Suprapubic skin (tissue), 4 donors: ENCODE data around the gene TCHH. TPM values are rescaled to one million over a fixed set of nuclear protein-coding genes. Genes with fewer than 3 reads are reported as not detected.

ENCODE experiments used
- DNase-seq, 2 donors: peaks; one replicate each; pipeline ENCODE4 v3.0.0-alpha.2; 2019; ENCODE audit warnings: low spot score in 2 of 2
- H3K27ac ChIP-seq: fragments of 200-600 bp; sonication (generic); one replicate; pipeline ENCODE4 v1.5.1; 2019
- H3K27me3 ChIP-seq: fragments of 200-600 bp; sonication (generic); one replicate; pipeline ENCODE4 v1.5.1; 2019
- H3K36me3 ChIP-seq: fragments of 200-600 bp; sonication (generic); one replicate; pipeline ENCODE4 v1.5.1; 2019
- H3K4me1 ChIP-seq: fragments of 200-600 bp; sonication (generic); one replicate; pipeline ENCODE4 v1.5.1; 2019
- H3K4me3 ChIP-seq: fragments of 200-600 bp; sonication (generic); one replicate; pipeline ENCODE4 v1.5.1; 2019; ENCODE audit warnings: mild to moderate bottlenecking
- H3K9me3 ChIP-seq: fragments of 200-600 bp; sonication (generic); one replicate; pipeline ENCODE4 v1.5.1; 2019
- EP300 ChIP-seq: sonication (generic); formaldehyde crosslinking; IDR thresholded peaks from one replicate; pipeline ENCODE4 v1.6.1; 2017; ENCODE audit warnings: antibody characterized with exemption
- POLR2A ChIP-seq, 2 donors: fragments of 450-650 bp; IDR thresholded peaks; one replicate each; pipeline ENCODE4 v1.6.1; 2017; ENCODE audit warnings: antibody characterized with exemption in 2 of 2, mild to moderate bottlenecking in 2 of 2, moderate library complexity in 2 of 2
- POLR2AphosphoS5 ChIP-seq, 3 donors: sonication (generic); formaldehyde crosslinking; IDR thresholded peaks; one replicate each; pipeline ENCODE4 v1.6.1; 2017; ENCODE audit warnings: antibody characterized with exemption in 3 of 3
- WGBS: methylation state at CpG from one replicate; pipeline ENCODE4 v1.1.5; 2018; 5-methylcytosine and 5-hydroxymethylcytosine counted together
- total RNA-seq, 4 donors: library from RNA; depleted of rRNA; stranded (reverse); fragments of >200 nt; gene quantifications; one replicate each; pipeline ENCODE4 v1.1.0, GENCODE V29; 2016
- TF ChIP-seq, protein P1 (sequence below), 2 donors: fragments of 200-600 bp in 1 of 2; fragments of 450-650 bp in 1 of 2; sonication (generic) in 1 of 2; IDR thresholded peaks; one replicate each; pipeline ENCODE4 v1.5.1; 2016 to 2019; ENCODE audit warnings: antibody characterized with exemption in 2 of 2, mild to moderate bottlenecking in 1 of 2, moderate library complexity in 1 of 2

TCHH gene
- total RNA-seq, 4 donors from 2014 or later = 7.0 to 71.9 (median 37.2) TPM

DNA sequence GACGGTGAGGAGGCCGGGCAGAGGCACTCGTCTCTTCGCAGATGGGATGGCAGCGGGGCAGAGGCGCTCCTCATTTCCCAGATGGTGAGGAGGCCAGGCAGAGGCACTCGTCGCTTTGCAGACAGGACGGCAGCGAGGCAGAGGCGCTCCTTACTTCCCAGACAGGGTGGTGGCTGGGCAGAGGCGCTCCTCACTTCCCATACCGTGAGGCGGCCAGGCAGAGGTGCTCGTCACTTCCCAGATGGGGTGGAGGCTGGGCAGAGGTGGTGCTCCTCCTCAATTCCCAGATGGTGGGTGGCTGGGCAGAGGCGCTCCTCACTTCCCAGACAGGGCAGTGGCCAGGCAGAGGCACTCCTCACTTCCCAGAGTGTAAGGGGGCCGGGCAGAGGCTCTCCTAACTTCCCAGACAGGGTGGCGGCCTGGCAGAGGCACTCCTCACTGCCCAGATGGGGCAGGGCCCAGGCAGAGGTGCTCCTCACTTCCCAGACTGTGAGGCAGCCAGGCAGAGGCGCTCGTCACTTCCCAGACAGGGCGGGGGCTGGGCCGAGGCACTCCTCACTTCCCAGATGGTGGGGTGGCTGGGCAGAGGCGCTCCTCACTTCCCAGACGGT, 36.3 kb downstream of the TCHH start:
- H3K27me3 ChIP-seq = peaks cover 21% of the 10 kb centered on the region
- H3K4me1 ChIP-seq = no peaks in the 10 kb centered on the region
- no peak for TF ChIP-seq POLR2AphosphoS5 (IDR thresholded peaks at IDR 0.05)
- no peak for TF ChIP-seq EP300
- no peak for TF ChIP-seq POLR2A (IDR thresholded peaks at IDR 0.05)
- TF ChIP-seq, protein P1, sequence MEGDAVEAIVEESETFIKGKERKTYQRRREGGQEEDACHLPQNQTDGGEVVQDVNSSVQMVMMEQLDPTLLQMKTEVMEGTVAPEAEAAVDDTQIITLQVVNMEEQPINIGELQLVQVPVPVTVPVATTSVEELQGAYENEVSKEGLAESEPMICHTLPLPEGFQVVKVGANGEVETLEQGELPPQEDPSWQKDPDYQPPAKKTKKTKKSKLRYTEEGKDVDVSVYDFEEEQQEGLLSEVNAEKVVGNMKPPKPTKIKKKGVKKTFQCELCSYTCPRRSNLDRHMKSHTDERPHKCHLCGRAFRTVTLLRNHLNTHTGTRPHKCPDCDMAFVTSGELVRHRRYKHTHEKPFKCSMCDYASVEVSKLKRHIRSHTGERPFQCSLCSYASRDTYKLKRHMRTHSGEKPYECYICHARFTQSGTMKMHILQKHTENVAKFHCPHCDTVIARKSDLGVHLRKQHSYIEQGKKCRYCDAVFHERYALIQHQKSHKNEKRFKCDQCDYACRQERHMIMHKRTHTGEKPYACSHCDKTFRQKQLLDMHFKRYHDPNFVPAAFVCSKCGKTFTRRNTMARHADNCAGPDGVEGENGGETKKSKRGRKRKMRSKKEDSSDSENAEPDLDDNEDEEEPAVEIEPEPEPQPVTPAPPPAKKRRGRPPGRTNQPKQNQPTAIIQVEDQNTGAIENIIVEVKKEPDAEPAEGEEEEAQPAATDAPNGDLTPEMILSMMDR (IDR thresholded peaks at IDR 0.05) = no peak
- no peak for DNase-seq
- 87% methylated on average over 12 of the region's 24 CpGs for WGBS
- no peak overlapping the region for H3K27ac ChIP-seq
- no peak overlapping the region for H3K4me3 ChIP-seq
- no peaks in the 10 kb centered on the region for H3K36me3 ChIP-seq
- no peaks in the 10 kb centered on the region for H3K9me3 ChIP-seq

DNA sequence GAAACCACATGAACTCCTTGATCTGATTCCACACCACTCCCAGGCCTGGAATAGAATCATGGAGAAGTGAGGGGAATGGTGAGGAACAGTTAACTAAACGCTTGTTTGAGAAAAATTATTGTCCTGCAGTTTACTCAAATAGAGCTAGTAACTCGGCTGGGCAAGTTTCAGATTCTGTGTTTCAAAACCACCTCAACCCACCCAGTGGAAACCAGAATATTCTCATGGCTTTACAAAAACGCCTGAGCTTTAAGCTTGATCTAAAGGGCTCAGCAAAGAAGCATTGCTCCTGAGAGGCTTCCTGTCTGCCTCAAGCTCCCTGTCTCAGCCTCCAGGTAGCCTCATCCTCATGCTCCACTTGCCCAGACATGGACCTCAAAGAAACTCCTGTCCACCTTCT, 42.9 kb downstream of the TCHH start:
- no peak overlapping the region for H3K27ac ChIP-seq
- no peak overlapping the region for H3K4me3 ChIP-seq
- peaks cover 15% of the 10 kb centered on the region for H3K27me3 ChIP-seq
- H3K36me3 ChIP-seq = no peaks in the 10 kb centered on the region
- 90% methylated on average over 3 of the region's 3 CpGs for WGBS
- H3K9me3 ChIP-seq = no peaks in the 10 kb centered on the region
- H3K4me1 ChIP-seq = no peaks in the 10 kb centered on the region
- no peak for DNase-seq
- TF ChIP-seq POLR2AphosphoS5 (IDR thresholded peaks at IDR 0.05) (no peak), EP300 (no peak), POLR2A (IDR thresholded peaks at IDR 0.05) (no peak)
- TF ChIP-seq, protein P1 (IDR thresholded peaks at IDR 0.05) = no peak

DNA sequence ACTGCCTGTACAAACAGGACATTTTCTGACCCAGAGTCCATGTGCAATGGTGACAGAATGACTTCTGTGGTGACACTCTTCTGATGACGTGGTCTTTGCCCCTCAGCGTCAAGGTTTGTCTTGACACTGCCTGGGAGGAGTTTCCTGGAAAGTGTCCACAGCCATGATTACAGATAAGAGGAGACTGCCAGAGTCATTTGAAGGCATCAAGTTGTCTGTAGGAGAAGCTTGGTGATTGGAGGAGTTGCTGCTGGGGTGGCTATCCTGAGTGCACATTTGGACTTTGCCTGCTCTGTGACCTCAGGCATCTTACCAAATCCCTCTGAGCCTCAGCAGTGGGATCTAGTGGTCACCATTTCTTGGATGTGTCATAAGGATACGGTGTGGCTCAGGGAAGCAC, 44.1 kb downstream of the TCHH start:
- no peaks in the 10 kb centered on the region for H3K9me3 ChIP-seq
- H3K27ac ChIP-seq = no peak overlapping the region
- no peak overlapping the region for H3K4me3 ChIP-seq
- no peak for DNase-seq
- WGBS = 81% methylated on average over 3 of the region's 3 CpGs
- TF ChIP-seq POLR2A (IDR thresholded peaks at IDR 0.05) = no peak
- TF ChIP-seq, protein P1 (IDR thresholded peaks at IDR 0.05) = no peak
- TF ChIP-seq EP300 = no peak
- no peak for TF ChIP-seq POLR2AphosphoS5 (IDR thresholded peaks at IDR 0.05)
- H3K4me1 ChIP-seq = no peaks in the 10 kb centered on the region
- H3K36me3 ChIP-seq = no peaks in the 10 kb centered on the region
- peaks cover 5% of the 10 kb centered on the region for H3K27me3 ChIP-seq

DNA sequence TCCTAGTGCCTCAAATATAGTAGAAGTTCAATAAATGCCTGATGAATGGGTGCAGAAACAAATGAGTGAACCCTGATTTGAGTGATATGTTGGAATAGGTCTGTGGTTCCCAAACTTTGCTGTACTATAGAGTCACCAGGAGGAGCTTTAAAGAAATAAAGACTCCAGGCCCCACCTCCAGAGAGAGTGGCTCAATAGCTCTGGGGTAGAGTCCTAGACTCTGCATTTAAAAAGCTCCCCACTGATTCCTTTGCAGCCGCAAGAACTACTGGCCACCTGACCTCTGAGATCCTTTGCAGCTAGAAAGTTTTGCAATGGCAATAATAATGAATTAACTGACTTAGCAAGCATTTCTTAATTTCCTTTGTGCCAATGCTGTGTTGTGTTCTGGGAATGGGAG, 47.3 kb downstream of the TCHH start:
- no peaks in the 10 kb centered on the region for H3K36me3 ChIP-seq

DNA sequence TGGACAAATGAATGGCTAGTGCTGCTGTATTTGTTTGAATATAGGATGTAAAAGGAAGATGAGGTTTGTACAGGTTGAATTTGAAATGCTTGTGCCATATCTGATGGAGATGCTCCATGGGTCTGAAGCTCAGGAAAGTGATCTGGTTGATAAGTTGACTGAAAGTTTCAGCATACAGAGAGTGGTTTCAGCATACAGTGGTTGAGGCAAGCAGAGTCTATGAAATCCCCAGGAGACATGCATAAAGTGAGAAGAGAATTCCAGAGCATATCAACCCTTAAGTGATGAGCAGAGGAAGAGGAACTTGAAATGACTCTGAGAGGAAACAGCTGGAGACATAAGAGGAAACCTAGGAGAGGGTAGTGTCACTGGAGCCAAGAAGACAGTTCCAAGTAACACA, 48.1 kb downstream of the TCHH start:
- H3K4me1 ChIP-seq = no peaks in the 10 kb centered on the region
- H3K36me3 ChIP-seq = no peaks in the 10 kb centered on the region
- H3K4me3 ChIP-seq = no peak overlapping the region
- H3K9me3 ChIP-seq = no peaks in the 10 kb centered on the region
- no peak overlapping the region for H3K27ac ChIP-seq
- TF ChIP-seq, protein P1 (IDR thresholded peaks at IDR 0.05) = no peak
- TF ChIP-seq POLR2A (IDR thresholded peaks at IDR 0.05) (no peak), POLR2AphosphoS5 (IDR thresholded peaks at IDR 0.05) (no peak), EP300 (no peak)
- DNase-seq = no peak
- H3K27me3 ChIP-seq = peaks cover 12% of the 10 kb centered on the region

More for the DNA sequence above, 47.3 kb downstream of the TCHH start:
- no peak overlapping the region for H3K27ac ChIP-seq
- peaks cover 7% of the 10 kb centered on the region for H3K27me3 ChIP-seq
- no peak for DNase-seq
- WGBS = 85% methylated on average over 1 of the region's 1 CpG
- H3K4me1 ChIP-seq = no peaks in the 10 kb centered on the region
- H3K9me3 ChIP-seq = no peaks in the 10 kb centered on the region
- no peak overlapping the region for H3K4me3 ChIP-seq
- TF ChIP-seq, protein P1 (IDR thresholded peaks at IDR 0.05) = no peak
- TF ChIP-seq EP300 = no peak
- no peak for TF ChIP-seq POLR2AphosphoS5 (IDR thresholded peaks at IDR 0.05)
- no peak for TF ChIP-seq POLR2A (IDR thresholded peaks at IDR 0.05)
